ENCODE measurements around the gene NAIF1.

The NAIF1 gene

GRCh38 chr9:128061275-128061960, 5.7 kb downstream of the NAIF1 start:
- Histone ChIP-seq H3K4me3 (ENCODE audit: low read depth, low read length, poor library complexity, severe bottlenecking) (no peak overlapping the region), H3K79me2 (ENCODE audit: insufficient read depth, low read length) (peaks cover 4% of the 10 kb centered on the region; the same call in 1 of the 2 replicates), H2AFZ (ENCODE audit: low read length) (no peak overlapping the region), H3K9me3 (ENCODE audit: low read length) (no peaks in the 10 kb centered on the region), H3K4me2 (ENCODE audit: low read length) (no peak overlapping the region), H3K4me1 (ENCODE audit: insufficient read depth, low read length, severe bottlenecking) (peaks cover 15% of the 10 kb centered on the region), H3K9ac (ENCODE audit: low read length) (no peak overlapping the region), H4K20me1 (ENCODE audit: insufficient read depth, low read length) (no peaks in the 10 kb centered on the region), H3F3A (ENCODE audit: insufficient read depth, low read length) (no peaks in the 10 kb centered on the region), H3K27me3 (ENCODE audit: insufficient read depth, low read length) (no peaks in the 10 kb centered on the region), H3K27ac (ENCODE audit: low read depth, low read length, poor library complexity, severe bottlenecking) (no peak overlapping the region), H3K9me2 (ENCODE audit: low read depth, low read length) (no peaks in the 10 kb centered on the region), H3K36me3 (ENCODE audit: insufficient read depth, low read length) (0 out of 2 replicates have a peak, but pooled peaks cover 7% of the 10 kb centered on the region)
- TF ChIP-seq EZH2 (IDR thresholded peaks at IDR 0.05; ENCODE audit: borderline replicate concordance, low read length) = no peak
- TF ChIP-seq CTCF (IDR thresholded peaks at IDR 0.05; ENCODE audit: low read length) = no peak

- Histone ChIP-seq H3K27ac (ENCODE audit: low read depth, low read length, poor library complexity, severe bottlenecking) (no peak overlapping the region), H3K4me2 (ENCODE audit: low read length) (no peak overlapping the region), H3K79me2 (ENCODE audit: insufficient read depth, low read length) (no peaks in the 10 kb centered on the region), H3K4me3 (ENCODE audit: low read depth, low read length, poor library complexity, severe bottlenecking) (no peak overlapping the region), H2AFZ (ENCODE audit: low read length) (no peak overlapping the region), H3K4me1 (ENCODE audit: insufficient read depth, low read length, severe bottlenecking) (no peaks in the 10 kb centered on the region), H3K9me2 (ENCODE audit: low read depth, low read length) (no peaks in the 10 kb centered on the region), H3K36me3 (ENCODE audit: insufficient read depth, low read length) (0 out of 2 replicates have a peak, but pooled peaks cover 7% of the 10 kb centered on the region), H4K20me1 (ENCODE audit: insufficient read depth, low read length) (no peaks in the 10 kb centered on the region), H3F3A (ENCODE audit: insufficient read depth, low read length) (no peaks in the 10 kb centered on the region), H3K27me3 (ENCODE audit: insufficient read depth, low read length) (no peaks in the 10 kb centered on the region), H3K9me3 (ENCODE audit: low read length) (no peaks in the 10 kb centered on the region), H3K9ac (ENCODE audit: low read length) (no peak overlapping the region)
- TF ChIP-seq EZH2 (IDR thresholded peaks at IDR 0.05; ENCODE audit: borderline replicate concordance, low read length) (no peak), CTCF (IDR thresholded peaks at IDR 0.05; ENCODE audit: low read length) (no peak)
Observed at GRCh38 chr9:128059365-128059983, 7.6 kb downstream of the NAIF1 start.

- Histone ChIP-seq H3K9me3 (ENCODE audit: low read length) (no peaks in the 10 kb centered on the region), H3K27me3 (ENCODE audit: insufficient read depth, low read length) (no peaks in the 10 kb centered on the region), H3K36me3 (ENCODE audit: insufficient read depth, low read length) (0 out of 2 replicates have a peak, but pooled peaks cover under 1% of the 10 kb centered on the region), H3K4me1 (ENCODE audit: insufficient read depth, low read length, severe bottlenecking) (no peaks in the 10 kb centered on the region), H4K20me1 (ENCODE audit: insufficient read depth, low read length) (no peaks in the 10 kb centered on the region), H3F3A (ENCODE audit: insufficient read depth, low read length) (no peaks in the 10 kb centered on the region), H3K4me2 (ENCODE audit: low read length) (no peak overlapping the region), H3K9me2 (ENCODE audit: low read depth, low read length) (no peaks in the 10 kb centered on the region), H3K9ac (ENCODE audit: low read length) (no peak overlapping the region), H3K4me3 (ENCODE audit: low read depth, low read length, poor library complexity, severe bottlenecking) (no peak overlapping the region), H3K79me2 (ENCODE audit: insufficient read depth, low read length) (no peaks in the 10 kb centered on the region), H2AFZ (ENCODE audit: low read length) (no peak overlapping the region), H3K27ac (ENCODE audit: low read depth, low read length, poor library complexity, severe bottlenecking) (no peak overlapping the region)
- TF ChIP-seq CTCF (IDR thresholded peaks at IDR 0.05; ENCODE audit: low read length) (no peak), EZH2 (IDR thresholded peaks at IDR 0.05; ENCODE audit: borderline replicate concordance, low read length) (no peak)
Observed at GRCh38 chr9:128057724-128058409, 9.3 kb downstream of the NAIF1 start.
